ENCODE results near the gene DCP1B.

DNA sequence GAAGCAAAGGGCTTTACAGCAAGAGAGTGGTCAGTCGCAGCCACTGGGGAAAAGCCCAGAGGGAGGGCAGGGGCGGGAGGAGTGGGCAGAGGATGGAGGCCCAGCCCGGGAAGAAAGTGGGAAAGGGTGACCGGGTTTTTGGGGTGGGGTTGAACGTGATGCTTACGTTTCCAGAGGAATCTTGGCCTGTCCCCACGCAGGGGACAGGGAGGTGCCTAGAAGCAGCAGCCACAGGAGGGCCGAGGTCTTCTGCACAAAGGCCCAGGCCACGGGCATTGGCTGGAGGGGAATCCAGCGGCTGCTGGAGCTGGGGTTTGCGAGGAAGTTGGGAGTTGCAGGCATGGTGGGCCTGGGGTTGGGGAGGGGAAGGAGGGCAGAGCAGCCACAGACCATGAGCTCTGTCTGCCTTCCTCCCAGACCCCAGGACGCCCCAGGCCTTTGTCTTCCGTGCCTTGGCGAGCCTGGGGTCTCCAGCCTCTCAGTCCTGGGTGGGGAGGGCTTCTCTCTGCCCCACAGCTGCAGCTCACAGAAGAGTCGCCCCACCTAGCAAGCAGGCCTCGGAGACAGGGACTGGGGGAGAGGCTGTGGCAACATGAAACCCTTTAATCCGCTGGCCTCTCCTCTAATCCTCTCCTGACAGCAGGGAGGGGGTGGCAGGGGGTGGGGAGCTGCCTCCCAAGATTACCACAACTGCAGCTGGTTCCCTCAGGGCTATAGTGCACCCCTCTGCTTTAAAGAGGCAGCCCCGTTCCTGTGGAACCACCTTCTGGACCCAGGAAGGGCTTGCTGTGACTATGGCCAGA, 86.0 kb downstream of the DCP1B start, which contains the start of gene CACNA2D4:
- TF ChIP-seq, protein P1, sequence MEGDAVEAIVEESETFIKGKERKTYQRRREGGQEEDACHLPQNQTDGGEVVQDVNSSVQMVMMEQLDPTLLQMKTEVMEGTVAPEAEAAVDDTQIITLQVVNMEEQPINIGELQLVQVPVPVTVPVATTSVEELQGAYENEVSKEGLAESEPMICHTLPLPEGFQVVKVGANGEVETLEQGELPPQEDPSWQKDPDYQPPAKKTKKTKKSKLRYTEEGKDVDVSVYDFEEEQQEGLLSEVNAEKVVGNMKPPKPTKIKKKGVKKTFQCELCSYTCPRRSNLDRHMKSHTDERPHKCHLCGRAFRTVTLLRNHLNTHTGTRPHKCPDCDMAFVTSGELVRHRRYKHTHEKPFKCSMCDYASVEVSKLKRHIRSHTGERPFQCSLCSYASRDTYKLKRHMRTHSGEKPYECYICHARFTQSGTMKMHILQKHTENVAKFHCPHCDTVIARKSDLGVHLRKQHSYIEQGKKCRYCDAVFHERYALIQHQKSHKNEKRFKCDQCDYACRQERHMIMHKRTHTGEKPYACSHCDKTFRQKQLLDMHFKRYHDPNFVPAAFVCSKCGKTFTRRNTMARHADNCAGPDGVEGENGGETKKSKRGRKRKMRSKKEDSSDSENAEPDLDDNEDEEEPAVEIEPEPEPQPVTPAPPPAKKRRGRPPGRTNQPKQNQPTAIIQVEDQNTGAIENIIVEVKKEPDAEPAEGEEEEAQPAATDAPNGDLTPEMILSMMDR (IDR thresholded peaks at IDR 0.05; ENCODE audit: poor library complexity, severe bottlenecking) = no peak
- TF ChIP-seq, protein P2, sequence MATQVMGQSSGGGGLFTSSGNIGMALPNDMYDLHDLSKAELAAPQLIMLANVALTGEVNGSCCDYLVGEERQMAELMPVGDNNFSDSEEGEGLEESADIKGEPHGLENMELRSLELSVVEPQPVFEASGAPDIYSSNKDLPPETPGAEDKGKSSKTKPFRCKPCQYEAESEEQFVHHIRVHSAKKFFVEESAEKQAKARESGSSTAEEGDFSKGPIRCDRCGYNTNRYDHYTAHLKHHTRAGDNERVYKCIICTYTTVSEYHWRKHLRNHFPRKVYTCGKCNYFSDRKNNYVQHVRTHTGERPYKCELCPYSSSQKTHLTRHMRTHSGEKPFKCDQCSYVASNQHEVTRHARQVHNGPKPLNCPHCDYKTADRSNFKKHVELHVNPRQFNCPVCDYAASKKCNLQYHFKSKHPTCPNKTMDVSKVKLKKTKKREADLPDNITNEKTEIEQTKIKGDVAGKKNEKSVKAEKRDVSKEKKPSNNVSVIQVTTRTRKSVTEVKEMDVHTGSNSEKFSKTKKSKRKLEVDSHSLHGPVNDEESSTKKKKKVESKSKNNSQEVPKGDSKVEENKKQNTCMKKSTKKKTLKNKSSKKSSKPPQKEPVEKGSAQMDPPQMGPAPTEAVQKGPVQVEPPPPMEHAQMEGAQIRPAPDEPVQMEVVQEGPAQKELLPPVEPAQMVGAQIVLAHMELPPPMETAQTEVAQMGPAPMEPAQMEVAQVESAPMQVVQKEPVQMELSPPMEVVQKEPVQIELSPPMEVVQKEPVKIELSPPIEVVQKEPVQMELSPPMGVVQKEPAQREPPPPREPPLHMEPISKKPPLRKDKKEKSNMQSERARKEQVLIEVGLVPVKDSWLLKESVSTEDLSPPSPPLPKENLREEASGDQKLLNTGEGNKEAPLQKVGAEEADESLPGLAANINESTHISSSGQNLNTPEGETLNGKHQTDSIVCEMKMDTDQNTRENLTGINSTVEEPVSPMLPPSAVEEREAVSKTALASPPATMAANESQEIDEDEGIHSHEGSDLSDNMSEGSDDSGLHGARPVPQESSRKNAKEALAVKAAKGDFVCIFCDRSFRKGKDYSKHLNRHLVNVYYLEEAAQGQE (IDR thresholded peaks at IDR 0.05; ENCODE audit: borderline replicate concordance) = no peak
- TF ChIP-seq EP300 (conservative IDR thresholded peaks at IDR 0.05; ENCODE audit: poor library complexity, severe bottlenecking) = no peak

Data from neural cell (in vitro differentiated cells).